HFFc6 (cell line): ENCODE measurements around the gene ST6GALNAC6. TPM values are rescaled to one million over a fixed set of nuclear protein-coding genes. Genes with fewer than 3 reads are reported as not detected.
"Not testable (repeated sequence)": the region's sequence is repeated elsewhere in the genome, so short reads cannot be mapped to it uniquely, and the experiment has no call there.

Experiments used
- DNase-seq: peaks from one replicate; pipeline ENCODE4 v3.0.0-alpha.2; 2018
- H3K27ac Mint-ChIP-seq: 2 replicates; pipeline ENCODE4 v1.8.0; 2020; ENCODE audit warnings: mild to moderate bottlenecking, mixed read lengths
- H3K27me3 Mint-ChIP-seq: 2 replicates; pipeline ENCODE4 v1.8.0; 2021; ENCODE audit warnings: mild to moderate bottlenecking, moderate library complexity, mixed read lengths; ENCODE audit not compliant: insufficient read depth
- H3K36me3 Mint-ChIP-seq: 2 replicates; pipeline ENCODE4 v1.8.0; 2021; ENCODE audit warnings: low read depth, mixed read lengths
- H3K4me1 Mint-ChIP-seq: 2 replicates; pipeline ENCODE4 v1.8.0; 2020; ENCODE audit warnings: low read depth, mixed read lengths
- H3K4me3 Mint-ChIP-seq: 2 replicates; pipeline ENCODE4 v1.8.0; 2020; ENCODE audit warnings: mild to moderate bottlenecking, moderate library complexity, mixed read lengths
- H3K9me3 Mint-ChIP-seq: 2 replicates; pipeline ENCODE4 v1.8.0; 2020; ENCODE audit warnings: mild to moderate bottlenecking, mixed read lengths
- CTCF ChIP-seq: fragments of 200-600 bp; sonication (generic); IDR thresholded peaks from 2 replicates; pipeline ENCODE4 v1.5.0; 2021; ENCODE audit warnings: antibody characterized with exemption, mild to moderate bottlenecking
- total RNA-seq, 6 experiments: library from RNA; stranded (reverse); fragmentation: NEBNext Ultra II Directional; extraction: Animal tissue kit (Norgen Biotek cat#: 25700); gene quantifications; 2 replicates in 1 of 6; 3 replicates in 5 of 6; pipeline ENCODE4 v1.2.3, GENCODE V29; 2021

ST6GALNAC6 gene
- total RNA-seq, 6 experiments from 2014 or later: 29.3 to 40.6 (median 34.2) TPM

- H3K27me3 Mint-ChIP-seq: no peaks in the 10 kb centered on the region; the same call in 1 of the 2 replicates
- no peak for TF ChIP-seq CTCF
- no peak for DNase-seq
- peak overlapping the region; percentile 91 for H3K27ac Mint-ChIP-seq
- peaks cover 38% of the 10 kb centered on the region for H3K4me1 Mint-ChIP-seq
- peaks cover 17% of the 10 kb centered on the region for H3K9me3 Mint-ChIP-seq
- peaks cover 46% of the 10 kb centered on the region for H3K36me3 Mint-ChIP-seq
- H3K4me3 Mint-ChIP-seq: peak overlapping the region; percentile 41; the same call in 1 of the 2 replicates
Measured at GRCh38 chr9:127844821-127845359, 54.5 kb downstream of the ST6GALNAC6 start.

GRCh38 chr9:127841087-127841835 lies 58.1 kb downstream of the ST6GALNAC6 start:
- H3K4me1 Mint-ChIP-seq: peaks cover 47% of the 10 kb centered on the region
- DNase-seq: no peak
- H3K27ac Mint-ChIP-seq: peak overlapping the region; percentile 5
- no peaks in the 10 kb centered on the region for H3K9me3 Mint-ChIP-seq
- H3K4me3 Mint-ChIP-seq: no peak overlapping the region
- no peak for TF ChIP-seq CTCF
- peaks cover 33% of the 10 kb centered on the region for H3K36me3 Mint-ChIP-seq
- H3K27me3 Mint-ChIP-seq: no peaks in the 10 kb centered on the region; the same call in 1 of the 2 replicates

- no peaks in the 10 kb centered on the region for H3K9me3 Mint-ChIP-seq
- peaks cover 37% of the 10 kb centered on the region for H3K36me3 Mint-ChIP-seq
- peak overlapping the region; percentile 99 for H3K27ac Mint-ChIP-seq
- H3K27me3 Mint-ChIP-seq: no peaks in the 10 kb centered on the region; the same call in 1 of the 2 replicates
- no peak; the same call in 1 of the 2 replicates for TF ChIP-seq CTCF
- peaks cover 54% of the 10 kb centered on the region for H3K4me1 Mint-ChIP-seq
- peak; percentile 97 for DNase-seq
- peak overlapping the region; percentile 84 for H3K4me3 Mint-ChIP-seq
Measured at GRCh38 chr9:127838375-127839078, 60.9 kb downstream of the ST6GALNAC6 start.

- no peak for DNase-seq
- H3K4me3 Mint-ChIP-seq: peak overlapping the region; percentile 84
- no peak for TF ChIP-seq CTCF
- peaks cover 30% of the 10 kb centered on the region for H3K36me3 Mint-ChIP-seq
- peaks cover 60% of the 10 kb centered on the region for H3K4me1 Mint-ChIP-seq
- H3K27me3 Mint-ChIP-seq: no peaks in the 10 kb centered on the region
- H3K27ac Mint-ChIP-seq: peak overlapping the region; percentile 99
- no peaks in the 10 kb centered on the region for H3K9me3 Mint-ChIP-seq
Measured at GRCh38 chr9:127837346-127837745, 62.1 kb downstream of the ST6GALNAC6 start.

- not testable (repeated sequence) for H3K9me3 Mint-ChIP-seq, DNase-seq, H3K4me3 Mint-ChIP-seq, H3K27me3 Mint-ChIP-seq
- Mint-ChIP-seq H3K36me3 (peaks cover 25% of the 10 kb centered on the region), H3K27ac (peak overlapping the region; percentile 99), H3K4me1 (peaks cover 64% of the 10 kb centered on the region)
Measured at GRCh38 chr9:127836561-127836960, 62.8 kb downstream of the ST6GALNAC6 start.
